ENCODE results near the gene MTFR1L.

The MTFR1L gene

GRCh38 chr1:25819491-25820246, at the start of gene MTFR1L:
Gene MTFR1L (plus strand): TSS chr1:25819954. CDS start chr1:25823105, 3,151 bp downstream.
- DNase-seq (ENCODE audit: low read depth) = peak; percentile 90

- DNase-seq (ENCODE audit: low read depth) = no peak
Measured at GRCh38 chr1:25770541-25771220, 49.1 kb upstream of the MTFR1L start.

GRCh38 chr1:25771221-25772114, 48.3 kb upstream of the MTFR1L start:
- DNase-seq (ENCODE audit: low read depth) = no peak

GRCh38 chr1:25772164-25772563, 47.6 kb upstream of the MTFR1L start:
- no peak for DNase-seq (ENCODE audit: low read depth)

DNA sequence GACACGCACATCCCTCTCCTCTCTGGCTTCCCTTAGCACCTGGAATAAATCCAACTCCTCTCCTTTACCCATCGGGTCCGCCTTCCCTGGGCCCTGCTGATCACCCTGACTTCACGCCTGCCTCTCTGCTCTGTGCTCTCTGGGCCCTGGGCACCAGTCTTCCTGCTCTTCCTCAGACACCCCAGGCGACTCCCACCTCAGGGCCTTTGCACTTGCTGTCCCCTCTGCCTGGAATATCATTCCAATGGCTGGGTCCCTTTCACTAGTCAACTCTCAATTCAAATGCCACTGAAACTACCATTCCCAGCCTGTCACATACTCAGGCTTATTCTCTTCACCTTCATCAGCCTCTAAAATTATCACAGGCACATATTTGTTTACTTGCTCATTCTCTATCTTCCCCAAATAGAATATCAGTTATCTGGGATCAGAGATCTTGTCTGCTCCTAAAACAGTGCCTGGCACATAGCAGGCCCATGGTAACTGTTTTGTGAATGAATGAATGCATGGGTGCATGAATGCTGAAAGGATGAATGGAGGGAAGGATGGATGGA, 47.0 kb upstream of the MTFR1L start:
- DNase-seq (ENCODE audit: low read depth) = no peak

- no peak for DNase-seq (ENCODE audit: low read depth)
Measured at GRCh38 chr1:25773441-25774125, 46.2 kb upstream of the MTFR1L start.

- no peak for DNase-seq (ENCODE audit: low read depth)
Measured at GRCh38 chr1:25774206-25774803, 45.4 kb upstream of the MTFR1L start.

DNA sequence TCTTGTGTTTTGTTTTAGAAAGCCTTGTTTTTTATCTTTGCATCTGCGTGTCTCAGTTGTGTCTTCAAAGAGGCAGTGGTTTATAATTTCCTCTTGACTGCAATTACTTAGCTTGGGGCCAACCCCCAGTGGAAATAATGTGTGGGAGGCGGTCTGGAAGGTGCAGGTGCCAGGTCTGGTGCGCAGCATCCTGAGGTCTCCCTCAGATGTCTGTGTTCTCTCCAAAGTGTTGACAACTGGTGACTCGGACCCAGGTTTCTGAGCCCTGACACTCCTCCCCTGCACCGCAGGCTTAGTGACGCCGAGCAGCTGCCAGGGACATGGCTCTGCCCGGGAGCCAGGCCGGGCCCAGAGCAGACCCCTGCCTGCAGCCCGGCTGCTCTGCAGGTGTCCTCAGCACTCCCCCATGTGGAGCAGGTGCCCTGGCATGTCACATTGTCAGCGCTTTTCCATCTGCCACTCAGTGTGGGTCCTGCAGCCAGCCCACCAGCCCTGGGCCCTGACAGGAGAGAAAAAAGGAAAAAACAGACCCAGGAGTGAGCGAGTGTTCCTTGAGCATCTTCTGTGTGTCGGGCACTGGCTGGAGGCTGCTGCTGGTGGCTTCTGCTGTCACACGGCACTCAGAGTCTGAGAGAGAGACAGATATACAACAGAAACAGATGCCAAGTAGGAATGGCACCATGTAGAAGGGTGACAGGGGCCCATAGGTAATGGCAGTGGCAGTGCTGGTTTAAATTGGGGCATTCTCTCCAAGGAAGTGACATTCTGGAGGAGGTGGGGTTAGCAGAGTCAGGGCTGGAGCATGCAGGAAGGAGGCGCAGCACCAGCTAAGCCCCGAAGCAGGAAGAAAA, 44.6 kb upstream of the MTFR1L start:
- peak; percentile 62 for DNase-seq (ENCODE audit: low read depth)

- no peak for DNase-seq (ENCODE audit: low read depth)
Measured at GRCh38 chr1:25779388-25779787, 40.4 kb upstream of the MTFR1L start.

GRCh38 chr1:25779894-25780293, 39.9 kb upstream of the MTFR1L start:
- DNase-seq (ENCODE audit: low read depth) = no peak

DNA sequence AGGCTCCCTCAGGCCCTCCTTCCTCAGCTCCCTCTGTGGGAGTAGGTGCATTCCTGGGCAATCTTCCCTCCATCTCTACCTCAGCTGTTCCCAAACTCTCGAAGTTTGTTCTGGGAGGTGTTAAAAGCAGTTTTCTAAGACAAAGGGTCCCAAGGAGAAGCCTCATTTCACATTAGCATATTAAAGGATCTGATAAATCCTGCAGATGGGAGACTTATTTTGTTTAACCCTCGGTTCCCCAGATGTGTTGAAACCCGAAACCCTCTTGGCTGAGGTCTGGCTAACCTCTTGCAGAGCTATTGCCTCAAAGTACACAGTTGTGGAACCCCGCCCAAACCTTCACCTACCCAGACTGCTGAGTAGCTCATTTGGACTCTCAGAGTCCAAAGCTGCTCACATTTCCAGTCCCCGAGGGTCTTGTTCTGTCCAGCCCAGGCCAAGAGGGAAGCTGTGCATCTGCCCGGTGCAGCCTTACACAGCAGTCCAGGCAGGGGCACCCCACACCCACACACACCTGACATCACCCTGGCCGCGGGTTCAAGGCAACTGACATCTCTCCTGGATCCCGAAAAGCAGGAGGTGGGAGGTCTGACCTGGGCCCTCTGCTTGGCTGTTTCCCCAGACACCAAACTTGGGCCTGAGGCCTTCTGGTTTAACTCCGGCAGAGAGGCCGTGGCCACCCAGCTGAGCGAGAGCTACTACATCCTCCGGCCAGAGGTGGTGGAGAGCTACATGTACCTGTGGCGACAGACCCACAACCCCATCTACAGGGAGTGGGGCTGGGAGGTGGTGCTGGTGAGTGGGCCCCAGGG, 39.2 kb upstream of the MTFR1L start:
- DNase-seq (ENCODE audit: low read depth) = no peak

DNA sequence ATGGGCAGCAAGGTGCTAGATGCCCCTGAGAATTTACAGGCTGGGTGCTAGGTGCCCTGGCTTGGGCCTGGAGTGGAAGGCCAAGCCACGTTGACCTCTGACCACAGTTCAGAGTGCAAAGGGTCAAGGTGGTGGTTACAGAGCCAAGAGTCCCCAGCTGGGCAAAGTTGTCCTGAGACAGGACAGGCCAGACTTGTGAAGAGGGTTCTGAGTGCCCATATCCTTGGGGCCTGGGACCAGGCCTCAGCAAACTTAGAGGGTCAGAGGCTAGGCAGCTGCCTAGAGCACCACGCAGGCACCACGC, 38.7 kb upstream of the MTFR1L start:
- DNase-seq (ENCODE audit: low read depth) = no peak

- DNase-seq (ENCODE audit: low read depth) = no peak
Measured at GRCh38 chr1:25782608-25783201, 37.0 kb upstream of the MTFR1L start.

GRCh38 chr1:25784575-25785051, 35.1 kb upstream of the MTFR1L start:
- no peak for DNase-seq (ENCODE audit: low read depth)

DNA sequence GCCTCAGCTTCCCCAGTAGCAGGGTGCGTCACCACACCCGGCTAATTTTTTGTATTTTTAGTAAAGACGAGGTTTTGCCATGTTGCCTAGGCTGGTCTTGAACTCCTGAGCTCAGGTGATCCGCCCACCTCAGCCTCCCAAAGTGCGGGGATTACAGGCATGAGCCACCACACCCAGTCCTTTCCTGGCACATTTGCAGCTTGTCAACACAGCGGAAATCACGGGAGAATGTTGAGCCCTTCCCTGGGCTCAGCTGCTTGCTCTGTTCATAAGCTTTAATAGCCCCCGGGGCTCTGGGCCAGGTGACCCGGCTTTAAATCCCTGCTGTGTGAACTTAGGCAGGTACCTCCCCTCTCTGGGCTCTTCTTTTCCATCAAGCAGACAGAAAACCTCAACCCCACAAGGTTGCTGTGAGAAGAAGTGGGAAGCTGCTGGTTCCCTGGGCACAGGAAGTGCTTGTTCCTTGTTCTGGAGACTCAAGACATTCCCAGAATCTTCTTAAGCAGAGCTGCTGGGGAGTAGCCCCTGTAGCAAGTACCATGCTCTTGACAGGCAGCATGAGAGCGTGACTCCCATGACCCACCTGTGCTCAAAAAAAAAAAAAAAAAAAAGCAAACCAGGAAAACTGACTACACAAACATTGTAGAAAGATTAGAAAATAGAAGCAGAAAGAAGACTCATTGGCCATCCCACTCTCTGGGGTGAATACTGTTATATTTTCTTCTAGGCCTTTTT, 34.3 kb upstream of the MTFR1L start:
- no peak for DNase-seq (ENCODE audit: low read depth)

- DNase-seq (ENCODE audit: low read depth) = no peak
Measured at GRCh38 chr1:25786887-25787759, 32.6 kb upstream of the MTFR1L start.

GRCh38 chr1:25787760-25788166, 32.0 kb upstream of the MTFR1L start:
- no peak for DNase-seq (ENCODE audit: low read depth)
